Parathyroid adenoma (tissue), 2 donors: ENCODE results near the gene NBEA.
"Not testable (repeated sequence)": the region's sequence is repeated elsewhere in the genome, so short reads cannot be mapped to it uniquely, and the experiment has no call there.

Experiments used
- H2AFZ ChIP-seq: fragments of 300-600 bp; sonication (generic); one replicate; pipeline ENCODE4 v1.7.0; 2017; ENCODE audit warnings: antibody characterized with exemption, mild to moderate bottlenecking
- H3K27ac ChIP-seq: fragments of 300-600 bp; sonication (generic); one replicate; pipeline ENCODE4 v1.7.0; 2017
- H3K27me3 ChIP-seq: fragments of 300-600 bp; sonication (generic); one replicate; pipeline ENCODE4 v1.7.0; 2017; ENCODE audit warnings: low read length; ENCODE audit not compliant: control insufficient read depth, insufficient read depth
- H3K36me3 ChIP-seq: fragments of 300-600 bp; sonication (generic); one replicate; pipeline ENCODE4 v1.7.0; 2017; ENCODE audit warnings: low read length; ENCODE audit not compliant: control insufficient read depth, insufficient read depth
- H3K4me1 ChIP-seq: fragments of 300-600 bp; sonication (generic); one replicate; pipeline ENCODE4 v1.7.0; 2017; ENCODE audit warnings: control low read depth
- H3K4me2 ChIP-seq: fragments of 300-600 bp; sonication (generic); one replicate; pipeline ENCODE4 v1.7.0; 2017; ENCODE audit warnings: low read length
- H3K4me3 ChIP-seq: fragments of 300-600 bp; sonication (generic); one replicate; pipeline ENCODE4 v1.7.0; 2017; ENCODE audit warnings: low read depth, low read length
- H3K79me2 ChIP-seq: fragments of 300-600 bp; sonication (generic); one replicate; pipeline ENCODE4 v1.7.0; 2017; ENCODE audit warnings: control low read depth
- H3K9ac ChIP-seq: fragments of 300-600 bp; sonication (generic); one replicate; pipeline ENCODE4 v1.7.0; 2017; ENCODE audit warnings: mild to moderate bottlenecking
- H3K9me3 ChIP-seq: fragments of 300-600 bp; sonication (generic); one replicate; pipeline ENCODE4 v1.7.0; 2017; ENCODE audit warnings: low read length; ENCODE audit not compliant: control insufficient read depth
- TF ChIP-seq, protein P1 (sequence below): fragments of 300-600 bp; sonication (generic); IDR thresholded peaks from one replicate; pipeline ENCODE4 v1.7.0; 2017; ENCODE audit warnings: antibody characterized with exemption, mild to moderate bottlenecking
- donor health status: primary hyperparathyroidism.

NBEA gene

DNA sequence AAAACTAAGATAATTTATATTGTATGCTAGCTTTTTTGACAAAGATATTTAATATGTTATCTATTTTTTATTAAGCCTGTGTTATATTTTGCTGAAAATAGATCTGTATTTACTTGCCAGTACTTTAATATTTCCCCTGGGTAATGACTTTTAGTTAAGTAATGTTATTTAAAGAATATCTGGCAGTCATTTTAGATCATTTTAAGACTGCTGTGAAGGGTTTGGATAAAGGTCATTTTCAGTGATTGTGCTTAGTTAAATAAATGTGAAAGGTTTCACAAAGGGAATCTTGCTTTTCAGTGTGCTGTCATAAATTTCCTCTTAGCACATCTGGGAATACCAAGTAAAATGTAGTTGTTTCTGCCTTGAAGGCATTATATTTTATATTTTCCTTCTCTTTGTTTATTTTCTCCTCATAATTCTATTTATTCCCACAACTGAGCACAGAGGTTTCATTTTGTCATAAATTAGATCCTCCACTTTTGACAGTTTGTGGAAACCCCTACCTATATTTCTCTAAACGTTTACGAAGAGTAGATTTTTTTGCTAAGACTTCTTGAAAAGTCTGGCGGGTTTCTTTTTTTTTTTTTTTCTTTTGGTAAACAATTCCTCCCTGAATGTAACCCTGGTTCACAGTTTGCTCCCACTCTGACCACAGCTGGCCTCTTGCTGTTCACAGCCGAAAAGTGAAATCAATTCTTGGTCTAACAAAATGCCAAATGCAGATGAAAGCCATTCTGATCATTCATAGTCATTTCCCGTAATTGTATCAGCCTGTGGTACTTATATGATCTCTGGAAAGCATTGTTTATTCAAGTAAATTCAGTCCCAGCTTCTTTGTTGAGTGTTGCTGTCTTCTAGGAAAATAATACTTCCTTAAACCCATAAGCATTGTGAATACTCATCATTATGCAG is 446.6 kb downstream of the NBEA start:
- Histone ChIP-seq H3K4me1 (no peaks in the 10 kb centered on the region), H3K36me3 (no peaks in the 10 kb centered on the region), H3K9ac (no peak overlapping the region), H3K27me3 (no peaks in the 10 kb centered on the region), H3K4me3 (no peak overlapping the region), H3K4me2 (no peak overlapping the region), H3K27ac (no peak overlapping the region), H3K9me3 (no peaks in the 10 kb centered on the region), H2AFZ (no peak overlapping the region), H3K79me2 (no peaks in the 10 kb centered on the region)
- TF ChIP-seq, protein P1, sequence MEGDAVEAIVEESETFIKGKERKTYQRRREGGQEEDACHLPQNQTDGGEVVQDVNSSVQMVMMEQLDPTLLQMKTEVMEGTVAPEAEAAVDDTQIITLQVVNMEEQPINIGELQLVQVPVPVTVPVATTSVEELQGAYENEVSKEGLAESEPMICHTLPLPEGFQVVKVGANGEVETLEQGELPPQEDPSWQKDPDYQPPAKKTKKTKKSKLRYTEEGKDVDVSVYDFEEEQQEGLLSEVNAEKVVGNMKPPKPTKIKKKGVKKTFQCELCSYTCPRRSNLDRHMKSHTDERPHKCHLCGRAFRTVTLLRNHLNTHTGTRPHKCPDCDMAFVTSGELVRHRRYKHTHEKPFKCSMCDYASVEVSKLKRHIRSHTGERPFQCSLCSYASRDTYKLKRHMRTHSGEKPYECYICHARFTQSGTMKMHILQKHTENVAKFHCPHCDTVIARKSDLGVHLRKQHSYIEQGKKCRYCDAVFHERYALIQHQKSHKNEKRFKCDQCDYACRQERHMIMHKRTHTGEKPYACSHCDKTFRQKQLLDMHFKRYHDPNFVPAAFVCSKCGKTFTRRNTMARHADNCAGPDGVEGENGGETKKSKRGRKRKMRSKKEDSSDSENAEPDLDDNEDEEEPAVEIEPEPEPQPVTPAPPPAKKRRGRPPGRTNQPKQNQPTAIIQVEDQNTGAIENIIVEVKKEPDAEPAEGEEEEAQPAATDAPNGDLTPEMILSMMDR, result no peak

DNA sequence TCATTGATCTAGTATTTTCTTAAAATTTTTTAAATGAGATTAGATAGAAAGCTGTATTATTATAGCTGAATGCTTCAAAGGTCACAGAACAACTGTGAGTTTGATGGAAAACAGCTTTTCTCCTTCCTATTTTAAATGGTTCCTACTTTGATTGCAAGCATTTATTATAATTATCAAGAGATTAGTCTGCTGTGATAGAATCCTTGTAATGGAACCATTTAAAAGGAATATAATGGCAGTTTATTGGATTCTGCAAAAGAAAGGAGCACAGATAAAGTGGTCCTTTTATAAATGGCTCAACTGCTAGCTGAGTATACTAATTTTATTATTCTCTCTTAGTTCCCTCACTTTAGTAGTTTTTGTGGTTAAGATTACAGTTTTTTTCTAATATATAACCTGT is 447.5 kb downstream of the NBEA start:
- Histone ChIP-seq H2AFZ (no peak overlapping the region), H3K79me2 (no peaks in the 10 kb centered on the region), H3K4me3 (no peak overlapping the region), H3K36me3 (no peaks in the 10 kb centered on the region), H3K9me3 (no peaks in the 10 kb centered on the region), H3K4me2 (no peak overlapping the region), H3K27ac (no peak overlapping the region), H3K4me1 (no peaks in the 10 kb centered on the region), H3K9ac (no peak overlapping the region), H3K27me3 (no peaks in the 10 kb centered on the region)
- TF ChIP-seq, protein P1, result no peak

DNA sequence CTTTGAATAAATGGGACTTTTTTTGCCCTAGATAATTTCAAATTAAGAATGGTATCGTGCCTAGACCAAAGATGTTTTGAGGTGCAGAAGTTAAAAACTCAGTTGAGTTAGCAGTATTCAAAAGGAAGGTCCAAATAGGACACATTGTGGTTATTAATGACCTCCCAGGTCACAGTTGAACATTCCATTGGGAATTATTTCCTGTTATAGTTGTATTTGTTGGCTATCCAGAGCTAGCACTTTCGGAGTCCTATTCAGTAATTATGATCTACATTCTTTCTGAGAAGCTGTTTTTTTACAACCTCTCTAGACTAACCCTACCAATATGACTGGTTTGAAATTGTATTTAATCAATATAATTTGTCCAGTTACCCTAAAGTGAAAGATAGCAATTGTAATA is 450.7 kb downstream of the NBEA start:
- Histone ChIP-seq H3K79me2 (no peaks in the 10 kb centered on the region), H3K4me1 (no peaks in the 10 kb centered on the region), H3K4me2 (no peak overlapping the region), H3K36me3 (no peaks in the 10 kb centered on the region), H3K27me3 (no peaks in the 10 kb centered on the region), H3K9ac (no peak overlapping the region), H2AFZ (no peak overlapping the region), H3K9me3 (no peaks in the 10 kb centered on the region), H3K27ac (no peak overlapping the region), H3K4me3 (no peak overlapping the region)
- TF ChIP-seq, protein P1, result no peak

- Histone ChIP-seq H3K36me3 (no peaks in the 10 kb centered on the region), H3K9ac (no peak overlapping the region), H3K4me3 (no peak overlapping the region), H3K4me2 (no peak overlapping the region), H3K4me1 (no peaks in the 10 kb centered on the region), H2AFZ (no peak overlapping the region), H3K79me2 (no peaks in the 10 kb centered on the region), H3K9me3 (no peaks in the 10 kb centered on the region), H3K27me3 (no peaks in the 10 kb centered on the region), H3K27ac (no peak overlapping the region)
- TF ChIP-seq, protein P1, result no peak
Measured at GRCh38 chr13:35393886-35394285, 451.8 kb downstream of the NBEA start.

DNA sequence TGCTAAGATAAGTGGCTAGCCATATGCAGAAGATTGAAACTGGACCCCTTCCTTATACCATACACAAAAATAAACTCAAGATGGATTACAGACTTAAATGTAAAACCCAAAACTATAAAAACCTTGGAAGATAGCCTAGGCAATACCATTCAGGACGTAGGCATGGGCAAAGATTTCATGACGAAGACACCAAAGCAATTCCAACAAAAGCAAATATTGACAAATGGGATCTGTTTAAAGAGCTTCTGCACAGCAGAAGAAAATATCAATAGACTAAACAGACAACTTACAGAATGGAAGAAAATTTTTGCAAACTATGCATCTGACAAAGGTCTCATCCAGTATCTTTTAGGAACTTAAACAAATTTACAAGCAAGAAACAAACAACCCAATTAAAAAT is 466.2 kb downstream of the NBEA start:
- H3K36me3 ChIP-seq, H3K4me2 ChIP-seq, H3K9ac ChIP-seq, H2AFZ ChIP-seq, H3K27ac ChIP-seq, H3K27me3 ChIP-seq, H3K4me3 ChIP-seq, H3K9me3 ChIP-seq, H3K79me2 ChIP-seq, H3K4me1 ChIP-seq: not testable (repeated sequence)
